IMR-90 (cell line): ENCODE measurements around the gene RHEX. TPM values are rescaled to one million over a fixed set of nuclear protein-coding genes. Genes with fewer than 3 reads are reported as not detected.

Source experiments
- ATAC-seq: fragments of 200-7000 bp; cut with Tn5 transposase; 2 replicates; pipeline ENCODE4 v1.9.1; 2020; ENCODE audit warnings: low read depth, mild to moderate bottlenecking, moderate library complexity
- BruUV-seq: library from RNA; stranded (reverse); fragments of 400-500 nt; replicated peaks from 2 replicates; lab custom pipeline; 2021; lab: Mats Ljungman, UMichigan
- CTCF ChIA-PET: fragments of 300-600 bp; formaldehyde crosslinking; extraction: SDS; loops from one replicate; lab custom pipeline; 2021; ENCODE audit warnings: antibody characterized with exemption; lab: Yijun Ruan, JAX
- POLR2A ChIA-PET: fragments of 300-600 bp; sonication (Branson Sonifier 250); formaldehyde crosslinking; loops from one replicate; lab custom pipeline; 2022; ENCODE audit warnings: antibody characterized with exemption; ENCODE audit not compliant: unreplicated experiment; lab: Charles Lee
- DNase-seq: peaks from one replicate; pipeline ENCODE4 v3.0.0; 2013
- H2AFZ ChIP-seq: replicated peaks from 2 replicates; pipeline ENCODE3; 2013; ENCODE audit warnings: low read length, mild to moderate bottlenecking; ENCODE audit not compliant: poor library complexity
- H2AK5ac ChIP-seq: 2 replicates; pipeline ENCODE4 v1.6.1; 2013; ENCODE audit warnings: low read depth, low read length, inconsistent platforms
- H2AK9ac ChIP-seq: replicated peaks from 2 replicates; pipeline ENCODE3; 2013; ENCODE audit warnings: mild to moderate bottlenecking, low read depth, low read length, moderate library complexity; ENCODE audit not compliant: poor library complexity
- H2BK120ac ChIP-seq: 2 replicates; pipeline ENCODE4 v1.6.1; 2013; ENCODE audit warnings: low read depth, low read length, inconsistent platforms
- H2BK15ac ChIP-seq: 3 replicates; pipeline ENCODE4 v1.6.1; 2013; ENCODE audit warnings: low read depth, low read length, inconsistent platforms
- H2BK20ac ChIP-seq: 2 replicates; pipeline ENCODE4 v1.6.1; 2013; ENCODE audit warnings: low read depth, mild to moderate bottlenecking, inconsistent platforms, low read length, moderate library complexity
- H2BK5ac ChIP-seq: 2 replicates; pipeline ENCODE4 v1.6.1; 2013; ENCODE audit warnings: mild to moderate bottlenecking, low read depth, low read length, inconsistent platforms; ENCODE audit not compliant: poor library complexity, severe bottlenecking
- H3K14ac ChIP-seq: replicated peaks from 2 replicates; pipeline ENCODE4 v1.6.1; 2013; ENCODE audit warnings: low read depth, low read length, inconsistent platforms
- H3K18ac ChIP-seq: 2 replicates; pipeline ENCODE4 v1.6.1; 2013; ENCODE audit warnings: low read depth, low read length, control low read depth
- H3K23ac ChIP-seq: 2 replicates; pipeline ENCODE4 v1.6.1; 2013; ENCODE audit warnings: low read depth, low read length, inconsistent platforms
- H3K27ac ChIP-seq: 2 replicates; pipeline ENCODE4 v1.5.1; 2013; ENCODE audit warnings: mild to moderate bottlenecking, control low read depth, low read length; ENCODE audit not compliant: insufficient read depth
- H3K27me3 ChIP-seq: 2 replicates; pipeline ENCODE4 v1.6.1; 2013; ENCODE audit warnings: low read length; ENCODE audit not compliant: control insufficient read depth, insufficient read depth
- H3K36me3 ChIP-seq: 2 replicates; pipeline ENCODE4 v1.6.1; 2013; ENCODE audit warnings: low read length, mixed read lengths; ENCODE audit not compliant: control insufficient read depth, insufficient read depth
- H3K4ac ChIP-seq: 2 replicates; pipeline ENCODE4 v1.6.1; 2013; ENCODE audit warnings: low read depth, low read length, inconsistent platforms
- H3K4me1 ChIP-seq: 2 replicates; pipeline ENCODE4 v1.6.1; 2013; ENCODE audit warnings: low read length, mixed read lengths; ENCODE audit not compliant: control insufficient read depth, insufficient read depth
- H3K4me2 ChIP-seq: 2 replicates; pipeline ENCODE4 v1.6.1; 2013; ENCODE audit warnings: low read depth, mild to moderate bottlenecking, control low read depth, low read length, moderate library complexity
- H3K4me3 ChIP-seq: 2 replicates; pipeline ENCODE4 v1.5.1; 2013; ENCODE audit warnings: low read depth, mild to moderate bottlenecking, control low read depth, low read length, moderate library complexity; ENCODE audit not compliant: insufficient read depth
- H3K56ac ChIP-seq: 2 replicates; pipeline ENCODE4 v1.6.1; 2013; ENCODE audit warnings: low read length, inconsistent platforms; ENCODE audit not compliant: insufficient read depth; ENCODE audit errors: extremely low read depth
- H3K79me1 ChIP-seq, 2 experiments: 2 replicates each; pipeline ENCODE4 v1.6.1; 2013; ENCODE audit warnings: low read length in 2 of 2, inconsistent platforms in 1 of 2, low read depth in 1 of 2
- H3K9ac ChIP-seq: 2 replicates; pipeline ENCODE4 v1.6.1; 2013; ENCODE audit warnings: low read depth, low read length, control low read depth
- H3K9me1 ChIP-seq: 2 replicates; pipeline ENCODE4 v1.6.1; 2013; ENCODE audit warnings: low read length, inconsistent platforms; ENCODE audit not compliant: insufficient read depth
- H3K9me3 ChIP-seq: 2 replicates; pipeline ENCODE4 v1.6.1; 2013; ENCODE audit warnings: low read length; ENCODE audit not compliant: control insufficient read depth, insufficient read depth
- H4K20me1 ChIP-seq: 2 replicates; pipeline ENCODE4 v1.6.1; 2013; ENCODE audit warnings: low read length, inconsistent platforms; ENCODE audit not compliant: insufficient read depth
- H4K5ac ChIP-seq: 2 replicates; pipeline ENCODE4 v1.6.1; 2013; ENCODE audit warnings: mild to moderate bottlenecking, low read depth, low read length, control low read depth
- H4K8ac ChIP-seq, 2 experiments: 2 replicates each; pipeline ENCODE4 v1.6.1; 2013; ENCODE audit warnings: low read depth in 2 of 2, low read length in 2 of 2, control low read depth in 1 of 2, inconsistent platforms in 1 of 2
- H4K91ac ChIP-seq: 2 replicates; pipeline ENCODE4 v1.6.1; 2013; ENCODE audit warnings: low read depth, low read length, inconsistent platforms; ENCODE audit not compliant: insufficient read depth
- BHLHE40 ChIP-seq: fragments of 150-350 bp; IDR thresholded peaks from 2 replicates; pipeline ENCODE4 v1.6.1; 2016; ENCODE audit warnings: mild to moderate bottlenecking, low read depth, low read length
- CEBPB ChIP-seq: IDR thresholded peaks from 2 replicates; pipeline ENCODE4 v1.6.1; 2012; ENCODE audit warnings: low read depth, low read length, improper control_type of control experiment
- CHD1 ChIP-seq: IDR thresholded peaks from 2 replicates; pipeline ENCODE4 v1.6.1; 2012; ENCODE audit warnings: low read depth, low read length, improper control_type of control experiment
- CTCF ChIP-seq: conservative IDR thresholded peaks from 2 replicates; pipeline ENCODE4 v1.5.1; 2012; ENCODE audit warnings: mild to moderate bottlenecking, low read depth, low read length, improper control_type of control experiment
- ELK1 ChIP-seq: fragments of 150-350 bp; IDR thresholded peaks from 2 replicates; pipeline ENCODE4 v1.6.1; 2016; ENCODE audit warnings: low read depth, mild to moderate bottlenecking, low read length, moderate library complexity, borderline replicate concordance
- FOS ChIP-seq: fragments of 150-350 bp; IDR thresholded peaks from 2 replicates; pipeline ENCODE4 v1.6.1; 2016; ENCODE audit warnings: low read depth, low read length
- MAFK ChIP-seq: IDR thresholded peaks from 2 replicates; pipeline ENCODE4 v1.6.1; 2012; ENCODE audit warnings: low read depth, low read length, improper control_type of control experiment
- MAZ ChIP-seq: IDR thresholded peaks from 2 replicates; pipeline ENCODE4 v1.6.1; 2012; ENCODE audit warnings: low read depth, mild to moderate bottlenecking, low read length, improper control_type of control experiment, moderate library complexity, borderline replicate concordance
- MXI1 ChIP-seq: IDR thresholded peaks from 2 replicates; pipeline ENCODE4 v1.6.1; 2012; ENCODE audit warnings: low read depth, mild to moderate bottlenecking, low read length, moderate library complexity, borderline replicate concordance
- NFE2L2 ChIP-seq: fragments of 150-350 bp; IDR thresholded peaks from 2 replicates; pipeline ENCODE4 v1.6.1; 2016; ENCODE audit warnings: low read depth, mild to moderate bottlenecking, low read length
- POLR2A ChIP-seq: IDR thresholded peaks from 2 replicates; pipeline ENCODE4 v1.6.1; 2012; ENCODE audit warnings: mild to moderate bottlenecking, low read depth, low read length
- RAD21 ChIP-seq: IDR thresholded peaks from 2 replicates; pipeline ENCODE4 v1.6.1; 2012; ENCODE audit warnings: low read length, improper control_type of control experiment
- RCOR1 ChIP-seq: IDR thresholded peaks from 2 replicates; pipeline ENCODE4 v1.6.1; 2012; ENCODE audit warnings: mild to moderate bottlenecking, low read length, improper control_type of control experiment; ENCODE audit not compliant: insufficient replicate concordance
- RFX5 ChIP-seq: IDR thresholded peaks from 2 replicates; pipeline ENCODE4 v1.8.0; 2012; ENCODE audit warnings: low read depth, mild to moderate bottlenecking, low read length, moderate library complexity
- SMC3 ChIP-seq: fragments of 150-350 bp; IDR thresholded peaks from 2 replicates; pipeline ENCODE4 v1.6.1; 2016; ENCODE audit warnings: low read depth, mild to moderate bottlenecking, antibody characterized with exemption, low read length, moderate library complexity
- USF2 ChIP-seq: fragments of 150-350 bp; IDR thresholded peaks from 2 replicates; pipeline ENCODE4 v1.6.1; 2017; ENCODE audit warnings: mild to moderate bottlenecking, antibody characterized with exemption, low read length, low read depth
- WGBS, 2 experiments: methylation state at CpG; one replicate each; pipeline versions ENCODE4 v1.1.5 to v1.1.7; 2013; ENCODE audit warnings: missing lambda C conversion rate in 2 of 2; ENCODE audit not compliant: insufficient read length in 1 of 2; ENCODE audit errors: extremely low coverage in 2 of 2; 5-methylcytosine and 5-hydroxymethylcytosine counted together
- dilution Hi-C: fragments of 300-500 bp; cut with HindIII; formaldehyde crosslinking; loops from one replicate; pipeline ENCODE4 v1.14.3; 2018; ENCODE audit warnings: low sequenced_read_pairs; ENCODE audit not compliant: unreplicated experiment
- in situ Hi-C: fragments of 300-500 bp; cut with MboI; formaldehyde crosslinking; loops from 3 replicates; pipeline ENCODE4 v1.14.3; 2019; ENCODE audit warnings: low sequenced_read_pairs, inconsistent platforms, mixed read lengths
- intact Hi-C: fragments of 100-400 bp; cut with micrococcal nuclease; formaldehyde crosslinking; loops from 2 replicates; pipeline ENCODE4 v1.10.0; 2022
- polyA plus RNA-seq, 3 experiments: library from polyadenylated mRNA; depleted of rRNA; stranded (reverse); fragments of >200 nt; gene quantifications; 2 replicates each; pipeline ENCODE4 v1.2.3, GENCODE V29; 2012; ENCODE audit warnings: low replicate concordance in 1 of 3
- total RNA-seq: library from RNA; depleted of rRNA; stranded (reverse); fragments of >200 nt; gene quantifications from 2 replicates; pipeline ENCODE4 v1.2.3, GENCODE V29; 2012

The RHEX gene
- total and polyA plus RNA-seq, 2 of the 4 experiments (the other 2 are of a cell fraction) = not detected

GRCh38 chr1:206121269-206121668 lies 68.3 kb downstream of the RHEX start:
- Histone ChIP-seq H2AK9ac (no peak overlapping the region), H4K91ac (no peak overlapping the region), H3K18ac (no peak overlapping the region), H2BK5ac (no peak overlapping the region), H3K36me3 (no peaks in the 10 kb centered on the region), H3K56ac (no peak overlapping the region), H3K4ac (no peak overlapping the region), H3K4me3 (no peak overlapping the region), H3K79me1 (no peaks in the 10 kb centered on the region), H3K27me3 (peaks cover 23% of the 10 kb centered on the region), H3K4me1 (no peaks in the 10 kb centered on the region; the same call in 1 of the 2 replicates), H4K20me1 (no peaks in the 10 kb centered on the region), H4K5ac (no peak overlapping the region), H2AFZ (no peak overlapping the region), H3K9ac (no peak overlapping the region), H2BK120ac (no peak overlapping the region), H4K8ac (no peak overlapping the region), H2AK5ac (no peak overlapping the region), H3K9me3 (no peaks in the 10 kb centered on the region; the same call in 1 of the 2 replicates), H3K14ac (no peak overlapping the region), H3K4me2 (no peak overlapping the region), H2BK20ac (no peak overlapping the region), H2BK15ac (no peak overlapping the region), H3K23ac (no peak overlapping the region), H3K27ac (no peak overlapping the region), H3K9me1 (no peaks in the 10 kb centered on the region)
- in situ Hi-C loops (loop anchor here (25.0 kb wide), 1 partner anchor 459 kb away; no protein-coding TSS in a partner anchor), dilution Hi-C loops (no loop called here), intact Hi-C loops (no loop called here)
- DNase-seq (no peak), ATAC-seq (no peak)
- no CpG with 5 or more reads among the region's 1 CpG for whole genome bisulfite sequencing, 2 experiments
- CTCF ChIA-PET = interaction anchor here (1.4 kb wide), 1 partner anchor 15 kb away, joined by 4 read pairs; no protein-coding TSS in a partner anchor
- no peak for TF ChIP-seq BHLHE40
- no peak for TF ChIP-seq USF2
- TF ChIP-seq RFX5 = no peak
- no peak for TF ChIP-seq CTCF
- no peak for TF ChIP-seq RAD21
- TF ChIP-seq RCOR1 = no peak
- TF ChIP-seq CEBPB = no peak
- TF ChIP-seq FOS = no peak
- no peak for TF ChIP-seq POLR2A
- TF ChIP-seq NFE2L2 = no peak
- no peak for TF ChIP-seq MAFK
- no peak for TF ChIP-seq MXI1
- no peak for TF ChIP-seq MAZ
- no peak for TF ChIP-seq CHD1
- TF ChIP-seq SMC3 = no peak
- TF ChIP-seq ELK1 = no peak
- no TSS peak for BruUV-seq
- POLR2A ChIA-PET = no interaction called here
